ENCODE data around the gene GPD1.
"Not testable (repeated sequence)": the region's sequence is repeated elsewhere in the genome, so short reads cannot be mapped to it uniquely, and the experiment has no call there.

GPD1 gene

DNA sequence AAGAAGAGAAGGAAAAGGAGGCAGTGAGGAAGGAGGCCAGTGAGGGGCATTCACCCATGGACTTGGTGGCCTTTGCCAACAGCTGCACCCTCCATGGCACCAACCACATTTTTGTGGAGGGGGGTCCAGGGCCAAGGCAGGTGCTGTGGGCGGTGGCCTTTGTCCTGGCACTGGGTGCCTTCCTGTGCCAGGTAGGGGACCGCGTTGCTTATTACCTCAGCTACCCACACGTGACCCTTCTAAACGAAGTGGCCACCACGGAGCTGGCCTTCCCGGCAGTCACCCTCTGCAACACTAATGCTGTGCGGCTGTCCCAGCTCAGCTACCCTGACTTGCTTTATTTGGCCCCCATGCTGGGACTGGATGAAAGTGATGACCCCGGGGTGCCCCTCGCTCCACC, 30.1 kb upstream of the GPD1 start:
- no peak for DNase-seq (ENCODE audit: low read depth)

DNA sequence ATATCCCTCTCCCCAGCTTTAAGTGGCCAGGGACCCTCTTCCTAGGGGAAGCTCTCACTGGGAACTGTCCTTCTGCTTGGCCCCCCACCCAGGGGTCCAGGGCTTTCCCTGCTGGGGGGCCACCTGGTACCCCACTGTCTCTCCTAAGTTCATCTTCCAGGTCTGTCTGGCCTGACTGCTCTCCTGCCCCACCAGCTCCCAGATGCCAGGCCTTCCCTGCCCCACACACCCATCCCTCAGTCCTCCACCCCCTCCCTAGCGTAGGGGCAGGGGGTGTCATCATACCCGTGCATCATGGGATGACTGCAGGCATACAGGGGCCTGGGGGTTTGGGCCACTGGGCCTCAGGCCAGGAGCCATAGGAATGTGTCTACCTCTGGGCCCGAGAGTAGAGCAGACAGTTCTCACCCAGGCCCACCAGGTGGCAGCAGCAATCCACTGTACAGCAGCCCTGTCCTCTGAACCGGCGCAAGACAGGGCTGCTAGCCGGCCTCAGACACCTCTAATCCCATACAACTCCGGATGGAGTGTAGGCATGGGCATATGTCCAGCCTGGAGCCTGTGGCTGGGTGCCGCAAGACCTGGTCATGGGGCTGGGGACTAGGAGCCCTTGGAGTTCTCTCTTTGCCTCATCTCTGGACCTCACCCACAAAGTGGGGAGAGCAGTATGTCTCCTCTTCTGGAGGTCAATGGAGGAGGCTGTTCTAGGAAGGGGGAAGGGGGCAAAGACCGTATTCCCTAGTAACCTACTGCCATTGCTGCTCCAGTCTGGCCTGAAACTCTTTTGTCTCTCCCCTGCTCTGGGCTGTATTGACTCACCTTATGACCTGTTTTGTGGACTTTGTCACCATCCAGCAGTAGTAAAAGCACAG, 28.6 kb upstream of the GPD1 start:
- peak; percentile 64 for DNase-seq (ENCODE audit: low read depth)

DNA sequence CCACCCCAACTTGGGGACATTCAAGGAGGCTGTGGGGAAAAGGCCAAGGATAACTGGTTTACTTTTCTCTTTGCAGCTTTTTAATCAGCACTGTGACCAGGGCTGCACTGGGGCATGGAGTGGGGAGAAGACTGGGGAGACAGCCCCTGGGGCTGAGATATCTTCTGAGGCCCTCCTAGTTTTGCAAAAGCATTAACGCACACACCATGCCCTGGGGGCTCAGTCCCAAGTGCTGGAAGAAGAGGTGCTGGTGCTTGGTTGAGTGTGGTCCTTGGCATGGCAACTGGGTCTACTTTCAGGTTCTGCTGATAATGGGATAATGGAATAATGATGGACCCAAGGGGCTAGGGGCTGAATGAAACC, 28.0 kb upstream of the GPD1 start:
- DNase-seq (ENCODE audit: low read depth) = no peak

DNA sequence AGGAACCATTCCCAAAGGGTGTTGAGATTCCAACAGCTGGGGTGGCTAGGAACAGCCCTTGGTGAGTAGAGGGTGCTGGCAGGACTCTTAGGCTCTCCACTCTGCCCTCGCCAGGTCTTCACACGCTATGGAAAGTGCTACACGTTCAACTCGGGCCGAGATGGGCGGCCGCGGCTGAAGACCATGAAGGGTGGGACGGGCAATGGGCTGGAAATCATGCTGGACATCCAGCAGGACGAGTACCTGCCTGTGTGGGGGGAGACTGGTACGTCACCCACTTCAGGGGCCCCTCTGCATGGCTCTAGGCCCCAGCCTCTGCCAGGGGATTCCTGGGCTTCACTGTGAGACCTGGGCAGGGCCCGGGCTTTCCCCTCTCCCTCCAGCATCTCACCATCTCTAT, 26.7 kb upstream of the GPD1 start:
- DNase-seq (ENCODE audit: low read depth) = no peak

DNA sequence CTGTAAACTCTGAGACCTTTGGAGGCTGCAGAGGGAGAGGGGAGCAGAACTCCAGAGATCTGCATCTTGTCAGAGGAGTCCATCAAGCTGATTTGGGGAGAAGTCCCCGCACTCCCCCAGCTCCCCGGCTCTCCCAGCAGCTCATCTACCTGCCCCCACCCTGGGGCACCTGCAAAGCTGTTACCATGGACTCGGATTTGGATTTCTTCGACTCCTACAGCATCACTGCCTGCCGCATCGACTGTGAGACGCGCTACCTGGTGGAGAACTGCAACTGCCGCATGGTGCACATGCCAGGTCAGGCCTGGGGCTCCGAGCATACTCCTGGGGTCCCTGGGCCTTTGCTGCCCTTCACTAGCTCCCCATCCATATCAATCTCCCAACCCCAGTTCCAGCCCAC, 25.5 kb upstream of the GPD1 start:
- no peak for DNase-seq (ENCODE audit: low read depth)

DNA sequence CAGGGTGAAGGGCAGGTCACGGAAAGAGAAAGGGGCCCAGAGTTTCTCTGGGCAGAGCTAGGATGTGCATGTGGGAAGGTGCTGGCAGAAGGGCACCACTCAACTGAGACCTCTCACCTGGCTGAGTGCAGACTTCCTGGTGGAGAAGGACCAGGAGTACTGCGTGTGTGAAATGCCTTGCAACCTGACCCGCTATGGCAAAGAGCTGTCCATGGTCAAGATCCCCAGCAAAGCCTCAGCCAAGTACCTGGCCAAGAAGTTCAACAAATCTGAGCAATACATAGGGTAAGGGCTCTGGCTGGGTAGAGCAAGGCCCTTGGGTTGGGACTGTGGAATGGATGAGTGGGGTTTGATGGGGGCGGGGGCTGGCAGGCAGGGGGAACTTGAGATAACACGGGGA, 24.0 kb upstream of the GPD1 start:
- DNase-seq (ENCODE audit: low read depth) = no peak

DNA sequence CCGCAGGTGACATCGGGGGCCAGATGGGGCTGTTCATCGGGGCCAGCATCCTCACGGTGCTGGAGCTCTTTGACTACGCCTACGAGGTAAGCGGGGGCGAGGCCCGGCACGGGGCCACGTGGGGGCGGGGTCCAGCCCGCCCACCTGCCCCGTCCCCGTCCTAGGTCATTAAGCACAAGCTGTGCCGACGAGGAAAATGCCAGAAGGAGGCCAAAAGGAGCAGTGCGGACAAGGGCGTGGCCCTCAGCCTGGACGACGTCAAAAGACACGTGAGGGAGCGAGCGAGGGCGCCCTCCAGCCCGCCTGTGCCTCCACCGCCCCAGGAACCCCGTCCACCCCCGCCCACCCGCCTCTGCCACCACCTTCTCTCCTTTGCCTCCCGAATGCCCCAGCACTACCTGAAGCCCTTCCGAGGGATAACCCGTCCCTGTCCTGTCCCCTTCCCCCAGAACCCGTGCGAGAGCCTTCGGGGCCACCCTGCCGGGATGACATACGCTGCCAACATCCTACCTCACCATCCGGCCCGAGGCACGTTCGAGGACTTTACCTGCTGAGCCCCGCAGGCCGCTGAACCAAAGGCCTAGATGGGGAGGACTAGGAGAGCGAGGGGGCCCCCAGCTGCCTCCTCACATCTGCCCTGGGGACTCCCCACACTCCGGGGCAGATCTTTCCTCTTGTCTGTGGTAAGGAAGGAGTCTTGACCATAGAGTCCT, 22.6 kb upstream of the GPD1 start:
- DNase-seq (ENCODE audit: low read depth) = no peak

DNA sequence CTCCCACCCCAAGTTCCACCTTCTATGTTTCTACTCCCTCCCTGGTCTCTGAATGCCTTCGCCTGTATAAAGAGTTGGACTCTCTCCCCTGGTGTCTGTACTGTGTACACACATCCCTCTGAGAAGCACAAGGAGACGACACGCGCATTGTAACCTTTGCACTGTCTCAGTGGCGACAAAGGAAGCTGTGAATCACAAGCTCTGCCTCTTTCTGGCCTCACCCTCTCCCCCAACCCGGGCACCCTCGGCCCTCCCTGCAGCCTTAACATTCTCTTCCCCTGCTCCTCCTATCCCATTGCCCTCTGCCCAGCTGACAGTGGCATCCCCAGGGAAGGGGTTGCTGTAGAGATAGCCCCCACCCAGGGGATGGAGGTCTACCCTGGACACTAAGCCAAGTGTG, 21.2 kb upstream of the GPD1 start:
- no peak for DNase-seq (ENCODE audit: low read depth)

DNA sequence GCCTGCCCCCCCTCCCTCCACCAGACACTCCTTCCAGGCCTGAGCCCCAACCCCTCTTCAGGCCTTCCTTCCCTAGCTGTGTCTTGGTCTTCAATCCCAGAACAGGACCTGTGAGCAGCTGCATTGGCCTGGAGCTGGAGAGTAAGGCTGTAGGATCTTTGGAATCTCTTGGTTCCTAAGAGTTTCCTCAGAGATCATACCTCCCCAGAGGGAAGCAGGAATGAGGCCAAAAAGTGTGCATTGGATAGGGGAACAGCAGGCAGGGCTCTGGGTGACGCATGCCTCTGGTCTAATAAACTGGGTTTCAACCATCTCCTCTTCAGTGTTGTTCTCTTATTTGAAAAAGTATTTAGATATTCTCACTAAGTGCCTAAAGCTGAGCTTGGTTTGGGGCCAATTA, 20.5 kb upstream of the GPD1 start:
- DNase-seq (ENCODE audit: low read depth) = no peak

DNA sequence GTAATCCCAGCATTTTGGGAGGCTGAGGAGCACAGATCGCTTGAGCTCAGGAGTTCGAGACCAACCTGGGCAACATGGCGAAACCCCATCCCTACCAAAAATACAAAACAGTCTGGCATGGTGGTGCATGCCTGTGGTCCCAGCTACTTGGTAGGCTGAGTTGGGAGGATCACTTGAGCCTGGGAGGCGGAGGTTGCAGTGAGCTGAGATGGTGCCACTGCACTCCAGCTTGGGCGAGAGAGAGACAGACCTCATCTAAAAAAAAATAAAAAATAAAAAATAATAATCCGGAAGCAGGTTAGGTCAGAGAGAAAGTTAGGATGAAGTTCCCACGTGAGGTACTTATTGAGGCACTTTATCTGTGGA, 19.4 kb upstream of the GPD1 start:
- not testable (repeated sequence) for DNase-seq (ENCODE audit: low read depth)

DNA sequence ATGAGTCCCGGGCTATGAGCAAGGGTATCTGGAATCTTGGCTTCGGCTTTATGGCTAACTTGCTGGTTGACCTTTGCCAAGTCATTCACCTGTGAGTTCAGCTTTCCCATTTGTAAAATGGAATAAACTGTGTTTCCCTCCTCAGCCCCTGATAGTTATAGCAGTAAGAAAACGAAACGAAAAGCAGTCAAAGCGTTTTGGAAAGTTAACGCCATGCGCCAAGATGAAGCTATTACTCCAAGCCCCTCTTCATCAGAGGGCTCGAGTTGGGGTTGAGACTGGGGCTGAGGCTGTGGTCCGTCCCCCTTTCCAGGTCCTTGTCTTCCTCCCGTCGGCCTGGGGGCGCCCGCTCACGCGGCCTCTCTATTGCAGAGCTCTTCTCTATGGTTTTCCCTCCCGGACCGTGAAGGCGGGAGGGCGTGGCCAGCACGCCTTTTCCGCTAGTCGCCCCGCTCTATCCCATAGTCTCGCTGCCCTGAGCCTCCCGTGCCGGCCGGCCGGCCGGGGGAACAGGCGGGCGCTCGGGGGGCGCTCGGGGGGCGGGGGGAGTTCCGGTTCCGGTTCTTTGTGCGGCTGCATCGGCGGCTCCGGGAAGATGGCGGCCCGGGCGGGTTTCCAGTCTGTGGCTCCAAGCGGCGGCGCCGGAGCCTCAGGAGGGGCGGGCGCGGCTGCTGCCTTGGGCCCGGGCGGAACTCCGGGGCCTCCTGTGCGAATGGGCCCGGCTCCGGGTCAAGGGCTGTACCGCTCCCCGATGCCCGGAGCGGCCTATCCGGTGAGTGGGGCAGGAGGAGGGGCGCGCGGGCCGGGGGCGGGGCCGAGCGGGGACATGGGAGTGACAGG, 18.8 kb upstream of the GPD1 start, which contains the start of gene SMARCD1:
SMARCD1 (plus strand) TSS at position 568 of the 840 bp plus-strand sequence; CDS start at position 596, 28 bp downstream.
- peak; percentile 86 for DNase-seq (ENCODE audit: low read depth)

DNA sequence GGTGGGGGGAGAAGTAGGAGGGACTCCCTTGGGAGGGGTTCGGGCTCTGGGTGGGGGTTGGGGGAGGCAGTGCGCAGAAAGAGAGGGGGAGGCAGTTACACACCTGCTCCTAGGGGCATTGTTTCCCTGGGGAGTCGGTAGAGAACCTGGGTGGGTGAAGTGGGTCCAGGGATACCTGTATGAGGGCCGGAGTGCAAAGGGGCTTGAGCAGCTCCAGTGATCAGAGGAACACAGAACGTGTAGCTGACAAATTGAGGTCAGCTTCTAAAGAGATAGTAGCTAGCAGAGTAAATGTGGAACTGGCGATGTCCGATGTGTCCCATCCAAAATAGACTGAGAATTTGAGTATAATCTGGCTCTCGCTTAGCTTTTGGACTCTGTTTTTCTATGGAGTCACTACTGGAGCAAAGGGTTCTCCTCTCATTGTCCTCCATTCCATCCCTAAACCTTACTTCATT, 18.2 kb upstream of the GPD1 start:
- DNase-seq (ENCODE audit: low read depth) = no peak

DNA sequence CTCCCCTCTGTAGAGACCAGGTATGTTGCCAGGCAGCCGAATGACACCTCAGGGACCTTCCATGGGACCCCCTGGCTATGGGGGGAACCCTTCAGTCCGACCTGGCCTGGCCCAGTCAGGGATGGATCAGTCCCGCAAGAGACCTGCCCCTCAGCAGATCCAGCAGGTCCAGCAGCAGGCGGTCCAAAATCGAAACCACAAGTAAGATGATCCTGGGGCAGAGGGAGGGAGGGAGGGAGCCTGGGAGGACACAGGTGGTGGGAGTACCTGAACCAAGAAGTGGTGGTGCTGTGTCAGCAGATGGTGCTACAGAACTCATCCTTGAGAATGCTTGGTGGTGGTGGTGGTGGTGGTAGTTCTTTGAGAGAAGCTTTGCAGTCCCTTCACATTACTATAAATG, 17.7 kb upstream of the GPD1 start:
- no peak for DNase-seq (ENCODE audit: low read depth)

DNA sequence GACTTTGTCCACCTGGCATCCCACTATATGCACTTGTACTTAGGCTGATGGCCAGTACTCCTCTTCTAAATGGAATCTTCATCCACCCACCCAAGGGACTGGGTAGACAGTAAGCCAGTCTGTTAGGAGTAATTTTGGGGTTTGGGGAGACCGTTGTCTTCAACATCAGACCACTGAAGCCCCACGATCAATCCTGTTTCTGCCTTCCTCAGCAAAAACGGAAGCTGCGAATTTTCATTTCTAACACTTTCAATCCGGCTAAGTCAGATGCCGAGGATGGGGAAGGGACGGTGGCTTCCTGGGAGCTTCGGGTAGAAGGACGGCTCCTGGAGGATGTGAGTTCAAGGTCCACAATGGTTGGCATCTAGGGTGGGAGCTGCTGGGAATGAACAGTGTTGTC, 16.7 kb upstream of the GPD1 start:
- DNase-seq (ENCODE audit: low read depth) = no peak

DNA sequence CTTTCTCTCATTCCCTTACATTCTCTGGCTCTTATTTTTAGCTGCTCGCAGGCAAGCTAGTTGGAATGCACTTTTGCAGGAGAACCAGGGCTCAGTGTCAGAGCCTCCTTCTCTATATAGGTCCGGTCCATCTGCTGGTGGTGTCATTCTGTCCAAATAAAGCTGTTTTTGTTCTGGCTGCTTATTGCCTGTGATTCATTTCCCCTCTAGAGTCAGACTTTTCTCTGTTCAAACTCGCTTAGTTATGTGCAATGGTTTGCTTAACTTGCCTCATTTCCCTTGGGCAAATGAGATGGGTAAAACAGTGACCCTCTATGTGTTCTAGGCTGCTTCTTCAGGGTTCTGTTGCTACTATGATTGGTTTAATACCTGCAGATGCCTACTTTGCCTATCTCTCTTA, 15.8 kb upstream of the GPD1 start:
- DNase-seq (ENCODE audit: low read depth) = no peak

DNA sequence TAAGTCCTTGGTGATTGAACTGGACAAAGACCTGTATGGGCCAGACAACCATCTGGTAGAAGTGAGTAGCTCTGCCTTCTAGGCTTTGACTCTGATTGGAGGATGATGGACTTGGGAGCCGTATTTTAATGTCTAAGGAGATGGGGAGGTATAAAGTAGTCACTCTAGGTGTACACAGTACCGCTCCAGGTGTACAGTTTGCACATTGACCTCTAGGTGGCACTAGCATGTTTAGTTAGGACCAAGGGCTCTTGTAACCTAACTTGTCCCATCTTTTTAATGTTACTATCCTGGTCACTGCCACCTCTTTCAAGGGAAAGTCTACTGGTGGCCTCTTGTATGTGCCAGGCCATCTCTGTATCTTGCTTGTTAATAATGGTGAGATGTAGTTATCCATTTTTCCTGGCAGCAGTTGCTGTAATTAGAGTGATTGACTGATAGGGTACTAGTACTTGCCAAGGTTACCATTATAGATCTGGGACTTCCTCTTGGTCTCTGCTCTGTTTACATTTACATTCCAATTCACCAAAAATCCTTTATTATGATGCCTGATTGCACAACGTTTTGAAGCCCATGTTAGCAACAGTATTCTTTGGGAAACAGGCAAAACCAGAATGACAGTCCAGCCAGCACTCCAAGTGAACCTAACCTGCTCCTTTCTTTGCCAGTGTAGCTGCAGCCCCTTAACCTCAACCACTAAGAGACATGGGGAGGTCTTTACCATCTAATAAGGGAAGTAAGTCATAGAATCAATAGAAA, 15.1 kb upstream of the GPD1 start:
- peak; percentile 52 for DNase-seq (ENCODE audit: low read depth)

DNA sequence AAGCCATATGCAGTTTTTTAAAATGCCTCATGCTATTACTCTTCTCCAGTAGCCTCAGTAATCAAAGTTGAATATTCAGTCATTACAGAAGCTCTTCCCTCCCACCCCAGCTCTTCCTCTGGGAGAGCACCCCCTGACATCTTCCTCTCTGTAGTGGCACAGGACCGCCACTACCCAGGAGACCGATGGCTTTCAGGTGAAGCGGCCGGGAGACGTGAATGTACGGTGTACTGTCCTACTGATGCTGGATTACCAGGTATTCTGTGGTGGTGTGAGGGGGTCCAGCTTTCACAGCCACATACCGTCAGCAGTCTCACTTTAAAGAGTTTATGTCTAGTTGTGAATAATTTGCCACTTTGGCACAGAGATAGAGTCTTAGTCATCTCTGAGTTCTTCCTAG, 14.1 kb upstream of the GPD1 start:
- DNase-seq (ENCODE audit: low read depth) = no peak

DNA sequence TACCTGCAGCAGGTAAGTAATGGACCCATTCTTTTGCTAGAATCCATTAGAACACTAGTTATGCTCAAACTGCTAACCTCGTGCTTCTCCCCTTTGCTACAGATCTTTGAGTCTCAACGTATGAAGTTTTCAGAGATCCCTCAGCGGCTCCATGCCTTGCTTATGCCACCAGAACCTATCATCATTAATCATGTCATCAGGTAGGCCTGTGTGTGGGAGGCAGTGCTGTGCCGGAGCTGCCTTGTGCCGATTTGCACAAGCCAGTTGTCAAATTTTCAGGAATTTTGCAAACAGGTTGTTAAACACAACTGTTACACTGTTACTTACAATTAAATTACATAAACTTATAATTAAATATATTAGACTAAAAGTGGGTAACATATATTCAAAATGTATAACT, 13.4 kb upstream of the GPD1 start:
- DNase-seq (ENCODE audit: low read depth) = no peak

DNA sequence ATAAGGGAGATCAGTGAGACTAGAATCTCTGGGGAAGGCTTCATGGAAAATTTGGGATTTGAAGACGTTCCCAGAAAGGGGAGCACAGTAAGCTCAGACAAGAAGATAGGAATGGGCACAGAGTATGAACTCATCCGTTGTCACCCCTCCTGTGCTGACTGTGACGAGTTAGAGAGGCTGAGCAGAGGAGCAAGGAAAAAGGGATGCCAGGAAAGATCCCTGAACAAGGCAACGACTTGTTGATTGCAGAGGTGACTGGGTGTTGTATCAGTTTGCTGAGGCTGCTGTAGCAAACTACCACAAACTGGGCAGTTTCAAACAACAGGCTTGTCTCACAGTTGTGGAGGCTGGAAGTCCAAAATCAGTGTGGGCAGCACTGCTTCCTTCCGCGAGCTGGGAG, 5.9 kb upstream of the GPD1 start:
- no peak for DNase-seq (ENCODE audit: low read depth)

DNA sequence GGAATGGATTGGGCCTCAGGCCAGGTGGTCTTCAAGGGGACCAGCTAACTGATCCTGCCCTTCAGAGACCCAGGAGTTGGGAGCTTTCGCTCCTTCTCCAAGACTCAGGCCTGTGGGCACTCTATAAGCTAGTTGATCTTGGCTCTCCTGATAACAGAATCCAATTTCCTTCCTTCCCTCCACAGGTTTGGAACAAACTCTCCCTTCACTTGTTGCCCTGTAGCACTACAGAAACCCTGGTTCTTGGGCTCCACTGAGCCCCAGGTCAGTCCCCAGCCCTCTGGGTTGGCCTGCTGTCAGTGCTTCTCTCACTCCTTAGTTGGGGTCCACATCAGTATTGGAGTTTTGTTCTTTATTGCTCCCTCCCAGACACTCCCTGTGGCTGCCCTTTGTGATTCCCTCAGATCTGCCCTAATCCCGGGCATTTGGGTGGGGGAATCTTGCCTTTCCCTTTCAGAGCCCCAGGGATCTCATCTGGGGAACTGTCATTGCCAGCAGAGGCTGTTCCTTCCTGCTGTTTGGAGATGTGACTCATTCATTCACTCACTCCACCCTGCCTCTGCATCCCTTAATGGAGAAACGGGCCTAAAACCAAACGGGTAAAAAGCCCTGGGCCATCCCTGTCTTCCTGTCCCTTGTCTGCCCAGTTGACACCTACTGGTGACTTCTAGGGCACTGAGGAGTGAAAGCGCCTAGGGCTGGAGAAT, 4.4 kb upstream of the GPD1 start:
- DNase-seq (ENCODE audit: low read depth) = no peak

DNA sequence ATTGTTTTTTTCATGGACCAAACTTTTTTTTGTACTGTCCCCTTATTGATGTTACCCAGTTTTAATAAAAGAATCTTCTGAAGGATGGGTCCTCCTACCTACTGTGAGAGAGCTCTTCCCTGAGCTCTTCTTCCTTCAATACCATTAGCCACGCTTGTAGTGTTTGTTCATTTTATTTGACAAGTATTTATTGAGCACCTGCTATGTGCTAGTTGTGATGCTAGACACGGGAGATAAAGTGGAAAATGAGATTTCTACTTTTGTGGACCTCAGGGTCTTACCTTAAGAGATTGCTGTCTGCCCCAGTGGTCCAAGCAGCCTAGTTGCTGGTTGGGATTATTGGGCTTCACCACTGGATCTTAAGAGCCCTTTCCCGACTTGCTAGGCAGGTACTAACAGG, 3.2 kb upstream of the GPD1 start:
- no peak for DNase-seq (ENCODE audit: low read depth)
